ENCODE results near the gene C4orf50.

Gene C4orf50

GRCh38 chr4:5926598-5926997 lies 91.6 kb downstream of the C4orf50 start:
- H3K4me3 ChIP-seq (ENCODE audit: severe bottlenecking): no peak overlapping the region
- H3K27me3 ChIP-seq (ENCODE audit: insufficient read depth, poor library complexity, severe bottlenecking): peaks cover 35% of the 10 kb centered on the region
- H3K9me3 ChIP-seq (ENCODE audit: severe bottlenecking): no peaks in the 10 kb centered on the region
- no peaks in the 10 kb centered on the region for H3K36me3 ChIP-seq (ENCODE audit: low read depth)
- TF ChIP-seq CTCF (IDR thresholded peaks at IDR 0.05; ENCODE audit: poor library complexity, severe bottlenecking): no peak
- ATAC-seq (ENCODE audit: low read depth) (no peak), DNase-seq (ENCODE audit: low spot score) (no peak)
- no peak overlapping the region for H3K27ac ChIP-seq (ENCODE audit: poor library complexity, severe bottlenecking)
- no peaks in the 10 kb centered on the region for H3K4me1 ChIP-seq (ENCODE audit: insufficient read depth, poor library complexity, severe bottlenecking)

GRCh38 chr4:5925419-5926200 lies 92.6 kb downstream of the C4orf50 start:
- no peak for TF ChIP-seq CTCF (IDR thresholded peaks at IDR 0.05; ENCODE audit: poor library complexity, severe bottlenecking)
- H3K4me3 ChIP-seq (ENCODE audit: severe bottlenecking): no peak overlapping the region
- ATAC-seq (ENCODE audit: low read depth): no peak
- H3K27me3 ChIP-seq (ENCODE audit: insufficient read depth, poor library complexity, severe bottlenecking): peaks cover 29% of the 10 kb centered on the region
- no peaks in the 10 kb centered on the region for H3K36me3 ChIP-seq (ENCODE audit: low read depth)
- DNase-seq (ENCODE audit: low spot score): no peak
- no peaks in the 10 kb centered on the region for H3K4me1 ChIP-seq (ENCODE audit: insufficient read depth, poor library complexity, severe bottlenecking)
- no peaks in the 10 kb centered on the region for H3K9me3 ChIP-seq (ENCODE audit: severe bottlenecking)
- H3K27ac ChIP-seq (ENCODE audit: poor library complexity, severe bottlenecking): no peak overlapping the region

GRCh38 chr4:5924461-5925125 lies 93.6 kb downstream of the C4orf50 start:
- DNase-seq (ENCODE audit: low spot score) (no peak), ATAC-seq (ENCODE audit: low read depth) (no peak)
- TF ChIP-seq CTCF (IDR thresholded peaks at IDR 0.05; ENCODE audit: poor library complexity, severe bottlenecking): no peak
- Histone ChIP-seq H3K27me3 (ENCODE audit: insufficient read depth, poor library complexity, severe bottlenecking) (peaks cover 19% of the 10 kb centered on the region), H3K4me1 (ENCODE audit: insufficient read depth, poor library complexity, severe bottlenecking) (no peaks in the 10 kb centered on the region), H3K9me3 (ENCODE audit: severe bottlenecking) (no peaks in the 10 kb centered on the region), H3K4me3 (ENCODE audit: severe bottlenecking) (no peak overlapping the region), H3K27ac (ENCODE audit: poor library complexity, severe bottlenecking) (no peak overlapping the region), H3K36me3 (ENCODE audit: low read depth) (no peaks in the 10 kb centered on the region)

GRCh38 chr4:5923376-5923775 lies 94.9 kb downstream of the C4orf50 start:
- Histone ChIP-seq H3K27ac (ENCODE audit: poor library complexity, severe bottlenecking) (no peak overlapping the region), H3K9me3 (ENCODE audit: severe bottlenecking) (no peaks in the 10 kb centered on the region), H3K27me3 (ENCODE audit: insufficient read depth, poor library complexity, severe bottlenecking) (peaks cover 7% of the 10 kb centered on the region), H3K4me1 (ENCODE audit: insufficient read depth, poor library complexity, severe bottlenecking) (no peaks in the 10 kb centered on the region), H3K36me3 (ENCODE audit: low read depth) (no peaks in the 10 kb centered on the region), H3K4me3 (ENCODE audit: severe bottlenecking) (no peak overlapping the region)
- TF ChIP-seq CTCF (IDR thresholded peaks at IDR 0.05; ENCODE audit: poor library complexity, severe bottlenecking): no peak
- no peak for DNase-seq (ENCODE audit: low spot score)
- ATAC-seq (ENCODE audit: low read depth): no peak; the same call in 2 of the 3 replicates

GRCh38 chr4:5922556-5922955 lies 95.7 kb downstream of the C4orf50 start:
- H3K4me3 ChIP-seq (ENCODE audit: severe bottlenecking): no peak overlapping the region
- no peaks in the 10 kb centered on the region for H3K27me3 ChIP-seq (ENCODE audit: insufficient read depth, poor library complexity, severe bottlenecking)

More at GRCh38 chr4:5922556-5922955, 95.7 kb downstream of the C4orf50 start:
- Histone ChIP-seq H3K4me1 (ENCODE audit: insufficient read depth, poor library complexity, severe bottlenecking) (no peaks in the 10 kb centered on the region), H3K36me3 (ENCODE audit: low read depth) (no peaks in the 10 kb centered on the region), H3K27ac (ENCODE audit: poor library complexity, severe bottlenecking) (no peak overlapping the region), H3K9me3 (ENCODE audit: severe bottlenecking) (no peaks in the 10 kb centered on the region)
- DNase-seq (ENCODE audit: low spot score) (no peak), ATAC-seq (ENCODE audit: low read depth) (no peak)
- no peak for TF ChIP-seq CTCF (IDR thresholded peaks at IDR 0.05; ENCODE audit: poor library complexity, severe bottlenecking)
